Panc1 (cell line): Measurements from ENCODE around the gene EYA3.

Source experiments
- CTCF ChIP-seq: fragments of 450-650 bp; IDR thresholded peaks from 2 replicates; pipeline ENCODE4 v1.5.1; 2017; ENCODE audit warnings: mild to moderate bottlenecking
- POLR2AphosphoS5 ChIP-seq: IDR thresholded peaks from 2 replicates; pipeline ENCODE4 v1.6.1; 2012; ENCODE audit warnings: mild to moderate bottlenecking, low read depth, low read length, moderate library complexity

GRCh38 chr1:28129150-28129549 lies 40.7 kb upstream of the EYA3 start:
- TF ChIP-seq POLR2AphosphoS5 = no peak
- TF ChIP-seq CTCF = no peak
